Stimulated activated CD8-positive, alpha-beta memory T cell treated with anti-CD3 and anti-CD28 coated beads, Interleukin-4, amount 100 ng/mL, for 24 hours (primary cell): ENCODE results near the gene FZD4.
"Not testable (repeated sequence)": the region's sequence is repeated elsewhere in the genome, so short reads cannot be mapped to it uniquely, and the experiment has no call there.

Experiments
- DNase-seq: peaks from one replicate; pipeline ENCODE4 v3.0.0-alpha.2; 2020; ENCODE audit warnings: low read depth

Gene FZD4

DNA sequence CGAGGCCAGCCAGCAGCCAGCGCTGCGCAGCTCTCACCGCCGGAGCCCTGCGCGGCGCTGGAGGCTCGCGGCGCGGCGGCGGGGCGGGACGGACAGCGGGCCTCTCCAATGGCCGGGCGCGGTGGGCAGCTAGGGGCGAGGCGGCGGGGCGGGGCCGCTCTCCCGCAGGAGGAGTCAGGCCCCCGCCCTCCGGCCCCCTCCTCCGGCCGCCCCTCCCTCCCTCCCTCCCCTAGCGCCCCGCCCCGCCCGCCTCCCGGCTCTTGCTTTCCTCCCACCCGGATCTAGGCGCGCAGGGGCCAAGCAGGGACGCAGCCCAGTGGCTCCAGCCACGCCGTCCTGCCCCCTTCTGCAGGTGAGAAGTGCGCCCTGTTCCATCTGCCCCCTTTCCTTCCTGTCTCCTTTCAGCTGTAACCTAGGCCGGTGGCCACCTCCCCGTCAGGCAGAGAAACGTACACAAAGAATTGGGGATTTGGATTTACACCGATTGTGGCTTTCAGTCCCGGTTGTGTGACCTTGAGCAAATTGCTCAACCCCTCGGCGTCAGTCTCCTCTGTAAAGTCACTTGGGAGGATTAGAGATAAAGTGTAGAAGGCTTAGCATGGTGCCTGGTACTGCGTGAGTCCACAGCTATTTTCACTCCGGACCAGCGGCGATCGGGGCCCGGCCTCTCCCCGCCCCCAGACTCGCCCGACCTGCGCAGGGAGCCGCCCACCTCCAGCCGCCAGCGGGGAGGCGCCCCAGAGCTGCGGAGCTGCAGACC is at the start of gene FZD4:
TSS of gene FZD4 (minus strand) at position 35 of the 760 bp plus-strand sequence. CDS start 310 bp downstream, outside the sequence.
- peak; percentile 55 for DNase-seq

DNA sequence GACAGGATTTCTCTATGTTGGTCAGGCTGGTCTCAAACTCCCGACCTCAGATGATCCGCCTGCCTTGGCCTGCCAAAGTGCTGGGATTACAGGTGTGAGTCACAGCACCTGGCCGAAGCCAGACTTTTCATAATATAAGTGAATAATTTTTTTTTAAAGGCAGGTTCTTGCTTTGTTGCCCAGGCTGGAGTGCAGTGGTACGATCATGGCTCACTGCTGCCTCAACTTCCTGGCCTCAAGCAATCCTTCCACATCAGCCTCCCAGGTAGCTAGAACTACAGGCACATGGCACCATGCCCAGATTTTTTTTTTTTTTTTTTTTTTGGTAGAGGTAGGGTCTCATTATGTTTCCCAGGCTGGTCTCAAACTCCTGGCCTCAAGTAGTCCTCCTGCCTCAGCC is 49.1 kb upstream of the FZD4 start:
- not testable (repeated sequence) for DNase-seq

DNA sequence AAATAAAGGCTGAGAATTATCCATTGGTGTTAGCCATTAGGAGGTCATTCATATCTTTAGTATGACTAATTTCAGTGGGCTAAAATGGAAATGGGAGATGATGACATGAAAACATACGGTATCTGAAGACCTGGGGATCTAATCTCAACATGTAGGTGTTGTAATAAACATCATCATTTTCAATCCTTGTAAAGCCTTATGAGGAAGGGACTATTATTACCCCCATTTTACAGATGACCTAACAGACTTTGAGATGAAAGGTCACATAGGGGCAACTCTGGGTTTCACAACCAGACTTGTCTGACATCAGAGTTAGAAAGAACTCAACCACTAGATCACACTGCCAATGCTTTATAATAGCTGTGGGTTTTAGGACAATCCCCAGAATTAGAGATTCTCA is 47.7 kb upstream of the FZD4 start:
- no peak for DNase-seq

DNA sequence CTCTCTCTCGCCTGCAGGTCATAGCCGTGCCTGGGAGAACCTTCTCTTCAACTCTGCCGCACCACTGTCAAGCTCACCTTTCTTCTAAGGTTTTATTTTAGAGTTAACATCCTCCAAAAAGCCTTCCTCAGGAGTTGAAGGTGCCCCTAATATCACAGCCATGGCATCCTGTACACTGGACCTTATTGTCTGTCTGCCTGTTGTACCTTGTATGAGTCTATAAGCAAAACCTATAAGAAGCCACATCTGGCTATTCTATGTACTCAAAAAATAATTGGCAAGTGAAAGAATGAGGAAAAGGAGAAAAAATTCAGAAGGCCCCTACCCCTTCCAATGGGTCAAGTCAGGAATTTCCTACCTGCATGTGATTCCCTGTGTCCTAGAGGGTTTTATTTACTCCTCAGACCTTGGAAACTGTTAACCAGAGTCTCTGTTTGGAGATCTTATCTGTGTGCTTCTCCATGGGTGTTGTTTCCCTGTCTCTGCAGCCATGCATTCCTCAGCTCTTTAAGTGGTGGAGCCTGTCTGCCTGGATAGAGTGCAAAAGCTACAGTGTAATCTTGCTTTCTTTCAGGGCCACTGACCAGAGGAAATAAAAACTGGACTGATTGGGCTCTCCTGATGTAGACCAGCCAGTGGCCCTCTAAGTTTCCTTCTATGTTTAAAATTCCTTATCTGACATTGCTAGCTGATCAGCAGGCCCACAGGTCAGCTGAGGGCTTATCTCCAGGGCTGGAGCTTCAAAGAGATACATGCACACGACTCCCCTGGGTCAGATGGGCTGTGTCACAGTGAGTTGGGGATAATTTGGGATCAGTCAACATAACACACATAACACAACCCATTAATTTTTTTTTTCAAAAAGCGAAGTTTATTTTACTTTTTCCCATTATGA is 44.9 kb upstream of the FZD4 start:
- DNase-seq: no peak

DNA sequence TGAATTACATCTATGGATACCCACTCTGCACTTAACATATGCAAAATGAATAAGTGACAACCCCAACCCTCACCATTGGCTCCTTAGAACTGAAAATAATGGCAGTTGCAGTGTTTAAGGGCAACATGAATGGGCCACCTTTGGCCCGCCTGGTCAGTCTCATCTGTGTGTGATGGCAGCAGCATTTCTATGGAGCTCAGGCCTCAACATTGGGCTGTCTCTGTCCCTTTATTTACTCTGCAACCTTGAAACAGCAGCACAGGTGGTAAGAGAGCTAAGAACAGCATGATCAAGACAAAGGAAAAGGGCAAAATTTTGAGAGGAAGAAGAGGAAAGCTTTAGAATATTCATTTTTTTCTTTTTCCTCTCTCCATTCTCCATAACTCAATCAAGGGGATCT is 44.2 kb upstream of the FZD4 start:
- no peak for DNase-seq

DNA sequence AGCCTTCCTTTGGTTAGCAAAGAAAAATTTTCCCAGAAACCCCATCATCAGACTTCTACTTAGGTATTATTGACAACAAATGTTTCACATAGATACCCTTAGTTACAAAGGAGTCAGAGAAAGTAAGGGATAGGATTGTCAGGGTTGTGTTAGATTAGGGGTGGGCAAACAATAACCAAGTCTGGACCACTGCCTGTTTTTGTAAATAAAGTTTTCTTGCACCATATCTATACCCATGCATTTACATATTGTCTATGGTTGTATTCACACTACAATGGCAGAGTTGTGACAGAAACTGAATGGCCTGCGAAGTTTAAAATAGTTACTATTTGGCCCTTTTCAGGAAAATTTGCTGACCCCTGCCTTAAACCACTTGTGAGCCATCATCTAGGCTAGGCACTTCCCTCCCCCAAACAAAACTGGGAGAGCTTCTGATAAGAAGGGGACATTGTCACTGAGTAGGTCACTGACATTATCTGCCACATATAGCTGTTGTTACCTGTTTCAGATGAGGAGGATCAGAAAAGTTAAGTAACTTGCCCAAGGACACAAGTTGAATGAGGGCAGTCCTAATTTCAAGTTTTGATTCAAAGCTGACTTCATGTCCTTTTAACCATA is 41.9 kb upstream of the FZD4 start:
- no peak for DNase-seq

DNA sequence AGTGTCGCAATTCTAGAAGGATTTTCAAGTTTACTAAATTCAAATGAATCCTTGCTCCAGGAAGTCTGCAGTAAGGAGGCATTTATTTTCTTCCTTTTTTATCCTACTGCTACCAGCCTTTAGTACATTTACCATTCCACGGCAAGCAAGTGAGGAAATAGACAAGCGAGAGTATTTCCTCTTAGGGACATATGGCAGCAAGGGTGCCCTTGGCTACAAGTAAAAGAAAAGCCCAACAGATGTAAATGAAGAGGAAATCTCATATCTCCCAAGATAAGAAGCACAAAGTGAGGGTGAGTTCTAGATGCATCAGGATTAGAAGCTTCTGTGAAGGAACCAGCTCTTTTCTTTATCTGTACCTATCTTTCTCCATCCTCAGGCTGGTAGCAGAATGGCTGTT is 37.8 kb upstream of the FZD4 start:
- no peak for DNase-seq

DNA sequence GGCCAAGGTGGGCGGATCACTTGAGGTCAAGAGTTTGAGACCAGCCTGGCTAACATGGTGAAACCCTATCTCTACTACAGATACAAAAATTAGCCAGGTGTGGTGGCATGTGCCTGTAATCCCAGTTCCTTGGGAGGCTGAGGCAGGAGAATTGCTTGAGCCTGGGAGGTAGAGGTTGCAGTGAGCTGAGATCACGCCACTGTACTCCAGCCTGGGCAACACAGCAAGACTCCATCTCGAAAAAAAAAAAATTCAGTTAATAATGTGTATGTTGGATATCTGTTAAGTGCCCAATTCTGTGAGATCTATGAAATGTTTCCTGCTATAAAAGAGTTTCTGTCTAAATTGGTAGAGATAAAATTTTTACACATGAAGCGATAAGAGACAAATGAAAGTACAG is 37.1 kb upstream of the FZD4 start:
- DNase-seq: not testable (repeated sequence)

DNA sequence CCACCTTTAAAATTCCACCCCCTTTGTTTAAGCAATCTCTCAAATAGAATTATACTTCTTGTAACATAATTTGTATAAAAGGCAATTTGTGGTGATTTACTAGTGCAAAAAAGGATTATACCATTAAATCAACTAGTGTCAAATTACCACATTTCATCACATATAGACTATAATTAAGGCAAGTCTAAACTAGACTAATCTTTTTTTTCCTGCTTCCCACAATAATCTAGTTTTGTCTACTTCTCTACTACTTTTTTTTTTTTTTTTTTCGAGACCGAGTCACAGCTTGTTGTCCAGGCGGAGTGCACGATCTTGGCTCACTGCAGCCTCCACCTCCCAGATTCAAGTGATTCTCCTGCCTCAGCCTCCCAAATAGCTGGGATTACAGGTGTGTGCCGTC is 36.1 kb upstream of the FZD4 start:
- DNase-seq: no peak

DNA sequence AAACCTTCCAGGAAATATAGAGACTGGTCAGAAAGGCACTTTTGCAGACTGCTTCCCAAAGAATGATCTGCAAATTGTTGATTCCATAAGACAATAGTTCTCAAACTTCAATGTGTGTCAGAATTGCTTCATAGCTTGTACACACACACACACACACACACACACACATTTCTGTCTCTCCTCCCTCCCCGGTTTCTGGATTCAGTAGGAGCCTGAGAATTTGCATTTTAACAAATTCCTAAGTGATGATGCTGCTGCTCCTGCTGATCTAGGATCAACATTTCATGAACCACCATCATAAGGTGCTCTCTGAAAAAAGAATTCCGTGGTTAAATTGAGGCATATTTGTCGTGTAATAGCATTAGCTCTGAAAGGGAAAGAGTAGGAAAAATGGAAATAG is 35.3 kb upstream of the FZD4 start:
- no peak for DNase-seq

DNA sequence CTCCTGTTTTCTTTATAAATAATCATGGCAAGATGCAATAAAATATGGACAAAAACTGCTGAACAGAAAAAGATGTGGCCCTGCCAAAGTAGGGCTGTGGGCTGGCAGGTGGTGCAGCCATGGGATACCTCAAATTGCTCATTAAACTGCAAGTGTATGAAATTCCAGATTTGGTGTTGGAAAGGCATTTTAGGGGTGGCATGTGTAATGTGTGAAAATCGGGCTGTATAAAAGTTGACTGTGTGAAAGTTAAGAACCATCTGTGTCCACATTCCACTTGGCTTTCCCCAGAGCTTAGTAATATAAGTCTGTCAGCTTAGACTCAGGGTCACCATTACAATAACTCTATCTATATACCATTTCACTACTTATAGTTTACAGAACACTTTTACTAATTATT is 34.8 kb upstream of the FZD4 start:
- no peak for DNase-seq

DNA sequence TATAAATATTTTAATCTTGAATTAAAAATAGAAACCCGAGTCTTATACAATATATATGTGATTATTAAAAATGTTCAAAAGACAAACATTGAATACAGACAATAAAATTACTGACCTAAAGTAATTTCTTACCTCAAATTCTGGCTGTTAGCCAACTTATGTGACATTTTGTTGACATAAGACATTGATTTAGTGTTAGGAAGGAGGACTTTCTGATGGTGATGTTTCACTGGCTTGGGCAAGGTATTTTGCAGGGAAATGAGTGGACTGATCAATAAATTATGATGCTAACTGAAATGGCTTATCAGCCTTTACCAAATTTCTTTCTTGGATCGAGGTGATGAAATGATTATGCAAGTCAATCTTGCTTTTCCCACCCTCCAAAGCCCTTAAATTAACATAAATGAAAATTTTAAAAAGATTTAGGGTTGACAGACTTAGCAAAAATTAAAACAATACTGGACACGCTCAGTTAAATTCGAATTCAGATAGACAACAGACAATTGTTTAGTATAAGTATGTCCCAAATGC is 33.2 kb upstream of the FZD4 start:
- DNase-seq: no peak

DNA sequence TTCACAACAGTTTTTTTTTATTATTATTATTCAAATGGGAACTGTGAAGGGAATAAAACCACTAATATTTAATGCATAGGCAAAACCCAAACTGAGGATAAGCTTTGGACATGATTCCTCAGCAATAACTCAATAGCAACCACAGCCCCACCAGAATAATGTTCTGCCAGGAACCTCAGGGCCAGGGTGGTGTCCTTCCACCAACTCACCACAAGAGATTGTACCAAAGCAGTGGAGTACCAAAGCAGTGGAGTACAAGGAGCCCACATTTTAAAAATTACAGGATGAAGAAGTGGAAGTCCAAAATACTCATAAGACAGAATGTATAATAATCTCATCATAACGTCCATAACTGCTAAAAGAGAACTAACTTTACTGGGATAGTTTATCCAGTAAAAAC is 32.5 kb upstream of the FZD4 start:
- DNase-seq: no peak

DNA sequence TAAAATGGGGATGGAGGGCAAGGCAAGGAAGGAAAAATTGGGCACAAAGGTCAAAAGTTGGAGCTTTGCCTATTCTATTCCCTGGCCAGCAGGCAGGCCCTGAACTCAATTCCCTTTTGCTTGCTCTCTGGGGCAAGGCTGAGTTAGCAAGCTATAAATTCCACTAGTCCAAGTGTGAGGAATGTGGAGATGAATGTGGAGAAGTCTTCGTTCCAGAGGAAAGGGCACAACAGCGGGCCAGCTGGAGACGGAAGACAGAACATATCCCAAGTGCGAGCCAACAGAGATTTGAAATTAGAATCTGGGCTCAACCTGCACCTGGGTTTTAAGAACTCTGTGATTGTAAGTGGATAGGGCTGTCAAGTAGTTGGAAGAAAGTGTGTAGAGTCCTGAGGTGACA is 29.5 kb upstream of the FZD4 start:
- DNase-seq: no peak

DNA sequence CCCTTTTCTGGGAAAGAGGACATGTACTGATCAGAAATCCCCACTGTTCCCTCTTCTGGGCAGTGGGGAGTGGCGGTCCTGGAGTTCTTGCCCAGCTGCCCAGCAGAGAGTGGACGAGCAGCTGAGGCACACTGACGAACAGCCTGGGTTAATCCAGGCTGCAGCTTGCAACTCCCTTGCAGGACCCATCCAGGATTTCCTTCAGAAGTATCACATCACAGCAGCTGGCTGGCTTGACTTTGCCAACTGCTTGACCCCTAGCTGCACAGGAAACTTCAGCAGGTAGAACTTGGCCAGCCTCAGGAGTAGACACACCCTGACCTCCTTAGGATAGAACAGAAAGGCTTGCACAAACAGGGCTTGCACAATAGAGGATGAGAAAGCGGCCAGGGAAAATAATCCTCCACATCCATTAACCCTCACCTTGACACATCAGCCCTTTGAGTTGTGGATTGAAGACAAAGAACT is 27.9 kb upstream of the FZD4 start:
- no peak for DNase-seq

DNA sequence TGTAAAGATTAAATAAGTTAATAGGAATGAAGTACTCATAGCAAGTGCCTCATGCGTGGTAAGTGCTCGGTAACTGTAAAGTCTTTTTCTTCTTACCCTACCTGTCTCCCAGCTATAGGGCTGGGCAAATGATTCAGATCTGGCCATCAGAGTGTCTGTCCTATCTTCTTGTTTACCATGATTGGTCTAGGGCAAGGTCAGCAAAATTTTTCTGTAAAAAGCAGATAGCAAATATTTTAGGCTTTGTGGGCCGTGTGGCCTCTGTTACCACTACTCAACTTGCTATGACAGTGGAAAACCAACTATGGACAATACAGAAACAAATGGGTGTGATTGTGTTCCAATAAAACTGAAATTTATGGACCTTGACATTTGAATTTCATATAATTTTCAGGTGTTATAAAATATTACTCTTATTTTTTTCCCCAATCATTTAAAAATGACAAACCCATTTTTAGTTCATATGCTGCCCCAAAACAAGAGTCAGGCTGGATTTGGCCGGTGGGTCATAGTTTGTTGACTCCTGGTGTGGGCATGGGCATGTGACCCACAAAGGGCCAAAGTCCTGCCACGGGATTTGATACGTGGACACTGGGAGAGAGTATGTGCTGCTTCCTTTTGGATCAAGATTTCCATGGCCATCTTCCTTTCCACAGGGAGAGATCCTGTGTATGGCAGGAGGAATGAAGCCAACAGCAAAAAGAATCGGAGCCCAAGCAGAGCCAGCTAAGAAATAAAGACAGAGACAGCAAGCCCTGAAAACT is 26.8 kb upstream of the FZD4 start:
- no peak for DNase-seq

DNA sequence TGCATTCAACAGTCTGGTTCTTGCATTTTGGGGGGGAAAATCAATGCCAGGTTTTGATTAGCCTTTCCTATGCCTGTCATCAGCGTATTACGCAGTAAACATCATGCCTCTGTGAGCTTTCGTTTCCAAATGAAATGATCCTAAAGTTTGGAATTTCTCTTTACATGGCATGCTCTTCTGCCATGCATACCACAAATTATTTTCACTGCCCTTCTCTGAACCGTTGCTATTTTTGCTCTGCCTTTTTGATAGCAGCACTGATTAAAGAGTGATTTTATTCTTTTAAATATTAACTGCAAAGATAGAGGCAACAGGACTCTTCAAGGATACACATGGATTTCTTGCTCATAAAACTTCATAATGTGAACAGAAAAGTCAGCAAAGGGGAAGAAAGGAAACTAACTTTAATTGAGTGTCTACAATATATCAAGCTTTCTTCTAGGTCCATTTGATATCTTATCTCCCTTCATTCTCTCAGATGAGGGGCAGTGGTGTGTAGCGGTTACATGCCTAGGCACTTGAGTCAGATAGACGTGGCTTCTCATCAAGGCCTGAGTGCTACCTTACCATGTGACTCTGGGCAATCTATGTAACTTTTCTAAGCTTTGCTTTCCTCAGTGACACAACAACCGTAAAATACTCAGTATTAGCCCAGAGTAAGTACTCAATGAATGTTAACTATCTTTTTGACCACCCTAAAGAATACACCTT is 25.0 kb upstream of the FZD4 start:
- no peak for DNase-seq

DNA sequence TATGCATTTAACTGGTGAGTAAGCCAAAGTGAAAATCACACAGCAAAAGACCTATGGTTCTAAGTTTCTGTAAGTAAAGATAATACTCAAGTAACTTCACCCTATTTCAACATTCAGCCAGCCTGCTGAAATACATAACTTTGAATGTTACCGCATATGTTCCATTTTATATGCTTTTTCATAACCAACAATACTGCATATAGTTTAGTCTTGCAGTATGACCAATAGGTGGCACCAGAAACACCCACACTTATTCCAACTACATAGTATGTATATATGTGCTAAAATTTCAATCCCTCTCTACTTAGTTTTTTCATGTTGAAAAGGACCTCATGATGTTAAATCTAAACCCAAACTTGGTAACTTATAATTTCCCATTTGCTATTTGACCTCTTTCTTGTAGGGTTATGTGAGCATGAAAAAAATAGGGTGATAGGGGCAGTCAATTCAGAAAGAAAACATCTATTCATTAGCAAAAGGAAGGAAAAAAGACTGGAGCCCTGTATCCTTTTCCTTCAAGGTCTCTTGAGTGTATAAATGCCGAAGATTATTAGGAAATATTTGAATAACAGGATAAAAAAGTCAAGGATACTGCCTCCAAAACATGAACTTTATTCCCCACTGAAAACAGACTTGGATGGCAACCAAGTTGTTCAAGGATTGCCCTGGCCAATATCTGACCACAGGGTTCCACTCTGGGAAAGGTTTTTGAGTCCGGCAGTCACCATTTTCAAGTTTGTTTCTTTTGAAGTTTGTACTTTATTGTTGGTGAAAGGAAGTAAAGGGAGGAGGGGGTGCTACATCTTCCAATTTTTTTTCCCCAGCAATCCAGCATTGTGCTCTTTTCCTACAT is 23.8 kb upstream of the FZD4 start:
- DNase-seq: no peak

DNA sequence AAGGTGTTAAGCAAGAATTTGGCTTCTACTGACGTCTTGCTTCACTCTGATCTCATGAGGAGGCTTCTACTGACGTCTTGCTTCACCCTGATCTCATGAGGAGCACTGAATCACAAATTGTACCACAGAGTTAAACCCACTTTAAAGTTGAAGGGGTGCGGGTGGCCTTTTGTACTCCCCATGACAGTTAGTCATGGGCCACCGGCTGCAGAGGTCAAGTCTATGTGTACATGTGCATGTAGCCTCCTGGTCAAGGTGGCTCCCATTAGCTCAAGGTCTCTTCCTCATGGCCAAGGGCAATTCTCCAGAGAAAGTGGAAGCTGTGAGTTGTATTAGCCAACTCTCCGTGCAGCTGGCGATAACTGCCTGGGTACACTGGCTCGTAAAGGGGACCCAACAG is 23.1 kb upstream of the FZD4 start:
- DNase-seq: no peak

DNA sequence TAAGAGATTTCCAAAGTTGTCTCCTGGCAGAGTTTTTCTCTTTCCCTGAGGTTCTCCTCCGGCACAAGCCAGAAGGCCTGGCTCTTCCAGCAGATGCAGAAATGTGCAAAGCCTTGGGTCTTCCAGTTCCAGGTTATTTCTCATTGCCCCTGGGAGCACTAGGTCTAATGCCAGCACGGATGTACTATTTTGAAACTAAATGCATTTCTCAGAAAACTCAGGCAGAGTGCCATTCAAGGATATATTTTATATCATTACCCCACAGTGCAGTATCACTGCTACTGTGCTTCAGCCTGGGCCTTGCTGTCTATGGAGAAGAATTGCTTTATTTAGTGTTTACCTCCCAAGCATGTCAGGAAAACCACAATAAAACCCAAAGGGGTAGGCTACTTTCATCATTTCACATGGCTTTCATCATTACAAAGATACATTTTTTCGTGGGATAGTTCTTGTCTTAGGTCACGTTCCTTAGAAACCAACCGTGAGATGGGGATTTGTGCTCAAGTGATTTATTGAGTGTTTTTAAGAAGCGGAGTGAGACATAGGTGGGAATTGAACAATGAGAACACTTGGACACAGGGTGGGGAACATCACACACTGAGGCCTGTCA is 22.4 kb upstream of the FZD4 start:
- DNase-seq: no peak
